PFSK-1 (cell line): ENCODE measurements around the gene CCDC7.

ENCODE experiments used
- FOXP2 ChIP-seq: optimal IDR thresholded peaks from 2 replicates; pipeline ENCODE3; 2011; ENCODE audit warnings: borderline replicate concordance, control low read depth, inconsistent platforms; ENCODE audit not compliant: insufficient read depth; ENCODE audit errors: extremely low read length, extremely low read depth
- POLR2AphosphoS5 ChIP-seq: IDR thresholded peaks from 2 replicates; pipeline ENCODE4 v1.6.1; 2012; ENCODE audit warnings: low read depth, mild to moderate bottlenecking, control low read depth, low read length, moderate library complexity
- REST ChIP-seq, 2 experiments: IDR thresholded peaks; 2 replicates each; pipeline versions ENCODE4 v1.6.1 to v1.8.0; 2011 to 2012; ENCODE audit warnings: low read depth in 2 of 2, low read length in 2 of 2, control low read depth in 1 of 2, inconsistent platforms in 1 of 2, mild to moderate bottlenecking in 1 of 2, moderate library complexity in 1 of 2; ENCODE audit not compliant: insufficient read depth in 1 of 2
- SIN3A ChIP-seq: IDR thresholded peaks from 2 replicates; pipeline ENCODE4 v1.6.1; 2012; ENCODE audit warnings: mild to moderate bottlenecking, low read length, moderate library complexity, borderline replicate concordance; ENCODE audit not compliant: insufficient read depth
- TAF1 ChIP-seq: IDR thresholded peaks from 2 replicates; pipeline ENCODE4 v1.6.1; 2012; ENCODE audit warnings: low read length, control low read depth, borderline replicate concordance; ENCODE audit not compliant: insufficient read depth

GRCh38 chr10:32436215-32436614 is 9.7 kb upstream of the CCDC7 start:
- TF ChIP-seq POLR2AphosphoS5 (no peak), TAF1 (no peak), REST (IDR thresholded peaks at IDR 0.05; ENCODE audit: insufficient read depth in 1 of 2, low read depth in 2 of 2, low read length in 2 of 2) (no peak), SIN3A (no peak), FOXP2 (no peak)
